Right lobe of liver (tissue), 6 donors: Measurements from ENCODE around the gene SULT1A2. TPM values are rescaled to one million over a fixed set of nuclear protein-coding genes. Genes with fewer than 3 reads are reported as not detected.

Source experiments
- ATAC-seq, 4 donors: fragments of 200-7000 bp; cut with Tn5 transposase; one replicate each; pipeline ENCODE4 v1.9.1; 2020; ENCODE audit warnings: mild to moderate bottlenecking in 4 of 4, moderate library complexity in 4 of 4
- DNase-seq, 3 donors: peaks; one replicate each; pipeline ENCODE4 v3.0.0-alpha.2; 2020
- H3K27ac ChIP-seq, 3 donors: fragments of 200-600 bp; one replicate each; pipeline ENCODE4 v1.8.0; 2022
- H3K27me3 ChIP-seq, 2 donors: fragments of 200-600 bp; one replicate each; pipeline ENCODE4 v1.8.0; 2022
- H3K36me3 ChIP-seq, 4 donors: fragments of 200-600 bp; sonication (generic) in 1 of 4; one replicate each; pipeline versions ENCODE4 v1.5.1 to v1.8.0; 2017 to 2022; ENCODE audit warnings: control low read depth in 1 of 4
- H3K4me1 ChIP-seq, 4 donors: fragments of 200-600 bp; sonication (generic) in 1 of 4; one replicate each; pipeline versions ENCODE4 v1.5.1 to v1.8.0; 2017 to 2022; ENCODE audit warnings: control low read depth in 1 of 4
- H3K4me3 ChIP-seq, 3 donors: fragments of 200-600 bp; one replicate each; pipeline ENCODE4 v1.8.0; 2022
- H3K9me3 ChIP-seq, 4 donors: fragments of 200-600 bp; sonication (generic) in 1 of 4; one replicate each; pipeline versions ENCODE4 v1.5.1 to v1.8.0; 2017 to 2022; ENCODE audit warnings: control low read depth in 1 of 4
- POLR2A ChIP-seq: fragments of 450-650 bp; IDR thresholded peaks from one replicate; pipeline ENCODE4 v1.6.1; 2017; ENCODE audit warnings: antibody characterized with exemption, mild to moderate bottlenecking
- WGBS: methylation state at CpG from one replicate; pipeline ENCODE4 v1.1.6; 2018; ENCODE audit warnings: low coverage, low lambda C conversion rate; ENCODE audit not compliant: insufficient coverage; ENCODE audit errors: missing lambda C conversion rate; 5-methylcytosine and 5-hydroxymethylcytosine counted together
- intact Hi-C, 2 donors: fragments of 100-400 bp; cut with DNase I; formaldehyde crosslinking; loops; one replicate each; pipeline versions ENCODE4 v1.11.2 to v1.14.1; 2022
- total RNA-seq, 6 experiments: library from RNA; depleted of rRNA in 2 of 6; stranded (reverse); fragments of >200 nt in 2 of 6; fragmentation: NEBNext Ultra II Directional in 3 of 6; extraction: Animal tissue kit (Norgen Biotek cat#: 25700) in 3 of 6; gene quantifications; one replicate each; pipeline versions ENCODE4 v1.1.0 to v1.2.4, GENCODE V29; 2016 to 2023
- TF ChIP-seq, protein P1 (sequence below), 4 donors: fragments of 200-600 bp in 3 of 4; fragments of 450-650 bp in 1 of 4; IDR thresholded peaks; one replicate each; pipeline versions ENCODE4 v1.5.1 to v1.8.0; 2016 to 2022; ENCODE audit warnings: antibody characterized with exemption in 4 of 4, mild to moderate bottlenecking in 2 of 4
- donor health status: DM: no; HTN: yes; CAD: no.
- donor health status: DM: no; HTN: no; CAD: no.
- donor health status: DM: no; HTN: no; CAD: no.
- donor health status: DM: no; HTN: yes; CAD: no.
- donor health status: DM: no; HTN: yes; CAD: no.

Gene SULT1A2
- total RNA-seq, 6 experiments from 2014 or later = 10.1 to 48.3 (median 18.0) TPM

DNA sequence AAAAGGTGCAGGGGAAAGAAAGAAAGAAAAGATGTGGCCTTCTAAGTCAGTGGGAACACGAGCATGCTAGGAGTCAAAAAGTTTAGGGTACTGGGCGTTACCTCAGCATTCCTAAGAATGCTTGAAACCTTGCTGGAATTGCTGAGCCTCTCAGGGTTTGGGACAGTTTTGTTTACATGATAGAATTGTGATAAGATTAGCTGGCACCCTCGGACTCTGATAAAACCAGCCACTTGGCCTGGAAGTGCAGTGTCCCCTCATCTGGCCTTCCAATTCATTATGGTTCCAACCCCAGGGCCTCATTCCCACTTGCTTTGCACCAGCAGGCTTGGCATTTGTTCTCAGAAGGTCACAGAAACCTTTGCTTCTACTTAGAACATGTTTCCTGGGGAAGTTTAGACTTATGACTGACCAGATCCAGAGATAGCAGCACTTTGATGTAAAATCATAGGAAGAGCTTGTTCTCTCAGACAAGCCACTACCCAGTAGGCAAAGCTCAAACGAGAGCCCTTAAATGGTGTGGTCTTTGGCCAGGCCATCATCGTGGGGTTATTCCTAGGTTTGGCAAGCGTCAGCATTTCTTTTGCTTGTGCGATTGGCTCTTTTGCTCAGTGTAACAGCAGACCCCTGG, 35.2 kb downstream of the SULT1A2 start:
- peaks cover 0 to 10% (median 0%) of the 10 kb centered on the region in 4 donors for H3K36me3 ChIP-seq
- H3K4me3 ChIP-seq = no peak overlapping the region
- no peak overlapping the region for H3K27ac ChIP-seq
- peaks cover 0 to 5% (median 0%) of the 10 kb centered on the region in 4 donors for H3K4me1 ChIP-seq
- WGBS = 53% methylated on average over 3 of the region's 7 CpGs
- no peaks in the 10 kb centered on the region for H3K9me3 ChIP-seq
- intact Hi-C loops = no loop called here
- no peaks in the 10 kb centered on the region for H3K27me3 ChIP-seq
- DNase-seq (no peak), ATAC-seq (no peak)
- TF ChIP-seq POLR2A = no peak
- TF ChIP-seq, protein P1, sequence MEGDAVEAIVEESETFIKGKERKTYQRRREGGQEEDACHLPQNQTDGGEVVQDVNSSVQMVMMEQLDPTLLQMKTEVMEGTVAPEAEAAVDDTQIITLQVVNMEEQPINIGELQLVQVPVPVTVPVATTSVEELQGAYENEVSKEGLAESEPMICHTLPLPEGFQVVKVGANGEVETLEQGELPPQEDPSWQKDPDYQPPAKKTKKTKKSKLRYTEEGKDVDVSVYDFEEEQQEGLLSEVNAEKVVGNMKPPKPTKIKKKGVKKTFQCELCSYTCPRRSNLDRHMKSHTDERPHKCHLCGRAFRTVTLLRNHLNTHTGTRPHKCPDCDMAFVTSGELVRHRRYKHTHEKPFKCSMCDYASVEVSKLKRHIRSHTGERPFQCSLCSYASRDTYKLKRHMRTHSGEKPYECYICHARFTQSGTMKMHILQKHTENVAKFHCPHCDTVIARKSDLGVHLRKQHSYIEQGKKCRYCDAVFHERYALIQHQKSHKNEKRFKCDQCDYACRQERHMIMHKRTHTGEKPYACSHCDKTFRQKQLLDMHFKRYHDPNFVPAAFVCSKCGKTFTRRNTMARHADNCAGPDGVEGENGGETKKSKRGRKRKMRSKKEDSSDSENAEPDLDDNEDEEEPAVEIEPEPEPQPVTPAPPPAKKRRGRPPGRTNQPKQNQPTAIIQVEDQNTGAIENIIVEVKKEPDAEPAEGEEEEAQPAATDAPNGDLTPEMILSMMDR (IDR thresholded peaks at IDR 0.05) = no peak

DNA sequence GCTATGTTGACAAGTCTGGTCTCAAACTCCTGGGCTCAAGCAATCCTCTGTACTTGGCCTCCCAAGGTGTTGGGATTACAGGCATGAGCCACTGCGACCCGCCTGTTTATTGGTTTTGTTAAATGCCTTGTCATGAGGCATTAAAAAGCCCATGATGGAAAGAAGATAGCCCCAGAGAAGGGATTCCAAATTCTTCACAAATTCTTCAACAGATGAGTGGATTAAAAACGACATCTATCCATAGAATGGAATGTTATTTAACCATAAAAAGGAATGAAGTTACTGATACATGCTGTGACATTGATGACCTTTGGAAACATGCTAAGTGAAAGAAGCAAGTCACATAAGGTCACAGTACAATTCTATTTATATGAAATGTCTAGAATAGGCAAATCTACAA, 38.4 kb downstream of the SULT1A2 start:
- TF ChIP-seq POLR2A = no peak
- TF ChIP-seq, protein P1 (IDR thresholded peaks at IDR 0.05) = no peak
- intact Hi-C loops = loop anchor here in 1 of 2 donors (10.0 kb wide), 1 partner anchor 64 kb away; the partner anchor contains the start of genes APOBR and CLN3
- Histone ChIP-seq H3K27ac (no peak overlapping the region), H3K4me1 (peaks cover 0 to 12% (median 4%) of the 10 kb centered on the region in 4 donors), H3K27me3 (no peaks in the 10 kb centered on the region), H3K4me3 (no peak overlapping the region), H3K36me3 (peaks cover 0 to 10% (median 0%) of the 10 kb centered on the region in 4 donors), H3K9me3 (no peaks in the 10 kb centered on the region)
- DNase-seq (no peak), ATAC-seq (no peak)
- WGBS = 74% methylated on average over 3 of the region's 3 CpGs

DNA sequence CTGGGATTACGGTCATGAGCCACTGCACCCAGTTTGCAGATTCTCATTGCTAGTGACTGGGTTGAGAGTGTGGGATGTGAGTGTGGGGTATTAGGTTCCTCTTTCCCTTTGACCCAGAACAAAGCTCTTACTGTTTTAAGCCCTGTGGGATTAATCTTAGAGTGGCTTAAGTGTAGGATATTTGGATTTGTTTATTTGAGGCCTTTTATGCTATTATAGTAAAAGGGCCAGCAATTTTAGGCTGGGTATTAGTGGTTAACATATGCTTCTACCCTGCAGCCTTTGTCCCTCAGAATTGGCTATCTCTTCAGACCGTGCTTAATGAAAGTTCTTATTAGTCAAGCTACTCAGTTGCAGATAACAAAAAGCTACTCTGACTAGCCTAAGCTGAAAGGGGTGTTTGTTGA, 39.9 kb downstream of the SULT1A2 start:
- TF ChIP-seq POLR2A = no peak
- TF ChIP-seq, protein P1 (IDR thresholded peaks at IDR 0.05) = no peak
- Histone ChIP-seq H3K36me3 (peaks cover 0 to 10% (median 0%) of the 10 kb centered on the region in 4 donors), H3K27ac (no peak overlapping the region), H3K4me3 (no peak overlapping the region), H3K4me1 (peaks cover 0 to 12% (median 6%) of the 10 kb centered on the region in 4 donors), H3K27me3 (no peaks in the 10 kb centered on the region), H3K9me3 (no peaks in the 10 kb centered on the region)
- intact Hi-C loops = loop anchor here in 1 of 2 donors (10.0 kb wide), 1 partner anchor 62 kb away; the partner anchor contains the start of genes APOBR and CLN3
- ATAC-seq (no peak), DNase-seq (no peak)
- 90% methylated on average over 2 of the region's 2 CpGs for WGBS

DNA sequence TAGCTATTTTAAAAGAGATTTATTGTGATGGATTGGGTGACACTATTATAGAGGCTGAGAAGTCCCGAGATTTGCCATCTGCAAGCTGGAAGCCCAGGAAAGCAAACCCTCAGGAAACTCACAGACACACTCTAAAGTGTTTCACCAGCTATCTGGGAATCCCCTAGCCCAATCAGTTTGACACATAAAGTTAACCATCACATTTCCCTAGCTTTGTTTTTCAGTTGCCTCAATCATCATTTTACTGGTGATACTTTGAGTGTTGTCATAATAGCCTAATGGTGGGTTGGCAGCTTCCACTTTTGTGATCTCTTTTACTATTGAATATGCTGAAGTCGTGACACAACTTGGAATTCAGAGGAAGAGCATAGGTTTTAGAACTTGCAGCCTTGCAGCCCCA, 41.3 kb downstream of the SULT1A2 start:
- no peak overlapping the region for H3K27ac ChIP-seq
- WGBS = 76% methylated on average over 2 of the region's 2 CpGs
- no peak overlapping the region for H3K4me3 ChIP-seq
- H3K36me3 ChIP-seq = peaks cover 0 to 10% (median 0%) of the 10 kb centered on the region in 4 donors
- intact Hi-C loops = loop anchor here in 1 of 2 donors (10.0 kb wide), 1 partner anchor 61 kb away; the partner anchor contains the start of genes APOBR and CLN3
- ATAC-seq (no peak), DNase-seq (no peak)
- no peaks in the 10 kb centered on the region for H3K9me3 ChIP-seq
- H3K4me1 ChIP-seq = peaks cover 0 to 12% (median 4%) of the 10 kb centered on the region in 4 donors
- no peaks in the 10 kb centered on the region for H3K27me3 ChIP-seq
- TF ChIP-seq POLR2A = no peak
- TF ChIP-seq, protein P1 (IDR thresholded peaks at IDR 0.05) = no peak
